ENCODE results near the gene SCNM1. TPM values are rescaled to one million over a fixed set of nuclear protein-coding genes. Genes with fewer than 3 reads are reported as not detected.

The SCNM1 gene
- total RNA-seq, 1 donor from 2014 or later, result 22.1 TPM

DNA sequence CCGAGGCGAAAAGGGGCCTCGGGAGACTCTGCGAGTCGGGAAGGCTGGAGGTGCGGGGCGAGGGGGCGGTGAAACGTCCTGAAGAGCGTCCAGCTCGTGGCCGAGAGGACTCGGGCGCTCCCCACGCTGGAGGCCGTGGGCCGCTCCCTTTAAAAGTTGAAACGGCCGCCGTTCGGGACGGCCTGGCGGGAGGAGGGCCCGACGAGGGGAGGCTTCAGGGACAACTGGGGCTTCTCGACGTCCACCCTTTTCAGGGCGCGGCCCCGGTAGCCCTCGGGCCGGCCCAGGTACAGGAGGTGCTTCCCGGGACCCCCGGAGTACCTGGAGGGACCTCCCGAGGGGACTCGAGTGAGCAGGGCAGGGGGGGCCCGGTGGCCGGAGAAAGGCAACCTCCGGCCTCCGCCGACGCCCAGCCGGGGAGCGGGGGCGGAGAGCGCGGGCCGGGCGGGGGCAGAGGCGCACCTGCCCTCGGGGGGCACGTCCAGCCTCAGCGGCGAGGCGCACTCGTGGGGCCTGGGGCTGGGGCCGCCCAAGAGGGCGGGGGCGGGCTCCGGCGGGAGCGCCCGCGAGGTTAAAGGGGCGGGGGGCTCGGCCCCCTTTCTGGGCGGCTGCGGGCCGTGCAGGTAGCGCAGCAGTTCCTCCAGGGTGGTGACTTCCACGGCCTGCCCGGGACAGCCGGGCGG, 33.5 kb upstream of the SCNM1 start:
- TF ChIP-seq POLR2AphosphoS5 (IDR thresholded peaks at IDR 0.05; ENCODE audit: insufficient read depth in 1 of 2, low read depth in 1 of 2) (no peak), CTCF (IDR thresholded peaks at IDR 0.05) (no peak), POLR2A (IDR thresholded peaks at IDR 0.05) (no peak)
- Histone ChIP-seq H3K4me1 (peaks cover 19% of the 10 kb centered on the region), H3K4me3 (peak overlapping the region; percentile 46 to 50), H3K27me3 (no peaks in the 10 kb centered on the region), H3K36me3 (no peaks in the 10 kb centered on the region), H3K9me3 (no peaks in the 10 kb centered on the region), H3K27ac (peak overlapping the region; percentile 71)
- no peak for DNase-seq (ENCODE audit: extremely low spot score in 2 of 2)
- intact Hi-C loops (cut with DNase I), result no loop called here

- no peaks in the 10 kb centered on the region for H3K27me3 ChIP-seq
- TF ChIP-seq CTCF (IDR thresholded peaks at IDR 0.05) (no peak), POLR2A (IDR thresholded peaks at IDR 0.05) (no peak), POLR2AphosphoS5 (IDR thresholded peaks at IDR 0.05; ENCODE audit: insufficient read depth in 1 of 2, low read depth in 1 of 2) (no peak)
- no peaks in the 10 kb centered on the region for H3K36me3 ChIP-seq
- no peak for DNase-seq (ENCODE audit: extremely low spot score in 2 of 2)
- H3K4me3 ChIP-seq, result peak overlapping the region; percentile 46 to 50
- intact Hi-C loops (cut with DNase I), result no loop called here
- H3K9me3 ChIP-seq, result no peaks in the 10 kb centered on the region
- H3K4me1 ChIP-seq, result peaks cover 19% of the 10 kb centered on the region
- H3K27ac ChIP-seq, result peak overlapping the region; percentile 71
Measured at GRCh38 chr1:151133018-151133806, 32.7 kb upstream of the SCNM1 start.

- H3K4me3 ChIP-seq, result no peak overlapping the region
- no peaks in the 10 kb centered on the region for H3K27me3 ChIP-seq
- peaks cover 19% of the 10 kb centered on the region for H3K4me1 ChIP-seq
- intact Hi-C loops (cut with DNase I), result no loop called here
- TF ChIP-seq POLR2AphosphoS5 (IDR thresholded peaks at IDR 0.05; ENCODE audit: insufficient read depth in 1 of 2, low read depth in 1 of 2) (no peak), CTCF (IDR thresholded peaks at IDR 0.05) (no peak), POLR2A (IDR thresholded peaks at IDR 0.05) (no peak)
- H3K36me3 ChIP-seq, result no peaks in the 10 kb centered on the region
- no peak overlapping the region for H3K27ac ChIP-seq
- no peak for DNase-seq (ENCODE audit: extremely low spot score in 2 of 2)
- H3K9me3 ChIP-seq, result no peaks in the 10 kb centered on the region
Measured at GRCh38 chr1:151134396-151134795, 31.5 kb upstream of the SCNM1 start.

GRCh38 chr1:151134991-151135390, 31.0 kb upstream of the SCNM1 start:
- intact Hi-C loops (cut with DNase I), result no loop called here
- TF ChIP-seq POLR2A (IDR thresholded peaks at IDR 0.05), result no peak
- no peak for TF ChIP-seq CTCF (IDR thresholded peaks at IDR 0.05)
- no peak for TF ChIP-seq POLR2AphosphoS5 (IDR thresholded peaks at IDR 0.05; ENCODE audit: insufficient read depth in 1 of 2, low read depth in 1 of 2)
- H3K36me3 ChIP-seq, result no peaks in the 10 kb centered on the region
- DNase-seq (ENCODE audit: extremely low spot score in 2 of 2), result no peak
- no peaks in the 10 kb centered on the region for H3K9me3 ChIP-seq
- no peak overlapping the region for H3K4me3 ChIP-seq
- H3K27me3 ChIP-seq, result no peaks in the 10 kb centered on the region
- no peak overlapping the region for H3K27ac ChIP-seq
- H3K4me1 ChIP-seq, result peaks cover 19% of the 10 kb centered on the region
